Fibroblast of upper back skin (primary cell): ENCODE results near the gene SUPT20H.
A peak's percentile ranks its signal among the peaks of the same experiment; 100 is the strongest.

Experiments used
- DNase-seq: peaks from one replicate; pipeline ENCODE4 v3.0.0-alpha.2; 2013

SUPT20H gene

GRCh38 chr13:37058910-37059847 is at the start of gene SUPT20H:
TSS of gene SUPT20H (minus strand) at chr13:37059688. CDS start at chr13:37051490, 8,198 bp downstream.
- DNase-seq = peak; percentile 91

GRCh38 chr13:37109051-37109678 is 49.7 kb upstream of the SUPT20H start:
- DNase-seq = peak; percentile 81

GRCh38 chr13:37107868-37108267 is 48.4 kb upstream of the SUPT20H start:
- no peak for DNase-seq

GRCh38 chr13:37107456-37107855 is 48.0 kb upstream of the SUPT20H start:
- DNase-seq = peak; percentile 69

GRCh38 chr13:37106642-37107041 is 47.2 kb upstream of the SUPT20H start:
- DNase-seq = no peak

- no peak for DNase-seq
Measured at GRCh38 chr13:37105251-37105714, 45.8 kb upstream of the SUPT20H start, which contains the start of gene CSNK1A1L. TSS of gene CSNK1A1L (minus strand) at chr13:37105664. CDS start at chr13:37105256, 408 bp downstream.

GRCh38 chr13:37102896-37103295 is 43.4 kb upstream of the SUPT20H start:
- peak; percentile 38 for DNase-seq

GRCh38 chr13:37101201-37101600 is 41.7 kb upstream of the SUPT20H start:
- DNase-seq = no peak

- peak; percentile 26 for DNase-seq
Measured at GRCh38 chr13:37100731-37101130, 41.2 kb upstream of the SUPT20H start.

GRCh38 chr13:37097076-37097475 is 37.6 kb upstream of the SUPT20H start:
- DNase-seq = peak; percentile 85

GRCh38 chr13:37094840-37095239 is 35.4 kb upstream of the SUPT20H start:
- no peak for DNase-seq

- DNase-seq = no peak
Measured at GRCh38 chr13:37094099-37094498, 34.6 kb upstream of the SUPT20H start.

- DNase-seq = no peak
Measured at GRCh38 chr13:37091835-37092234, 32.3 kb upstream of the SUPT20H start.

GRCh38 chr13:37090912-37091311 is 31.4 kb upstream of the SUPT20H start:
- DNase-seq = no peak

- no peak for DNase-seq
Measured at GRCh38 chr13:37089495-37089894, 30.0 kb upstream of the SUPT20H start.

GRCh38 chr13:37087486-37087885 is 28.0 kb upstream of the SUPT20H start:
- no peak for DNase-seq

GRCh38 chr13:37085606-37086005 is 26.1 kb upstream of the SUPT20H start:
- DNase-seq = no peak

GRCh38 chr13:37076818-37077217 is 17.3 kb upstream of the SUPT20H start:
- DNase-seq = no peak

GRCh38 chr13:37075164-37075563 is 15.7 kb upstream of the SUPT20H start:
- DNase-seq = no peak

GRCh38 chr13:37074703-37075102 is 15.2 kb upstream of the SUPT20H start:
- peak; percentile 64 for DNase-seq

GRCh38 chr13:37072024-37072423 is 12.5 kb upstream of the SUPT20H start:
- DNase-seq = no peak

- DNase-seq = peak; percentile 22
Measured at GRCh38 chr13:37070956-37071355, 11.5 kb upstream of the SUPT20H start.

- DNase-seq = no peak
Measured at GRCh38 chr13:37070145-37070695, 10.7 kb upstream of the SUPT20H start.
